HG02798 (cell line): Measurements from ENCODE around the gene HSPB7.
A peak's percentile ranks its signal among the peaks of the same experiment; 100 is the strongest.
"Not testable (repeated sequence)": the region's sequence is repeated elsewhere in the genome, so short reads cannot be mapped to it uniquely, and the experiment has no call there.

Source experiments
- ATAC-seq: cut with Tn5 transposase; IDR thresholded peaks from one replicate; pipeline ENCODE4 v1.9.1; 2021; ENCODE audit warnings: mild to moderate bottlenecking; ENCODE audit not compliant: unreplicated experiment, poor library complexity

The HSPB7 gene

DNA sequence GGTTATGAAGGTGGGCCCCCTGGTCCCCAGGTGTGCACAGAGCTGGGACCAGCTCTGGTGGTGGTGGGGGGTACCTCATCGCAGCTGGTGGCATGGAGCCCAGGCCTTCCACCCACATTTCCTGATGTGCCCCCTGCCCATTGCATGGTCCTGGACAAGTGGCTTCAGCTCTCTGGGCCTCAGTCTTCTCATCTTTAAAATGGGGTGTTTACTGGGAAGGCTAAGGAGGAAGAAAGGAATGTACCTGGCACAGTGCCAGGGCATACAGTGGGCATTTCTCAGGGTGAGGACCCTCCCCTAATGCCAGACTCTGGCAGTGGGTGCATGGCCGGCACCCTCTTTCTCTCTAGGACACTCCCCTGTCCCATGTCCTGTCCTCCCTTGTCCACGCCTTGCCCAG lies 33.2 kb upstream of the HSPB7 start:
- ATAC-seq = no peak

DNA sequence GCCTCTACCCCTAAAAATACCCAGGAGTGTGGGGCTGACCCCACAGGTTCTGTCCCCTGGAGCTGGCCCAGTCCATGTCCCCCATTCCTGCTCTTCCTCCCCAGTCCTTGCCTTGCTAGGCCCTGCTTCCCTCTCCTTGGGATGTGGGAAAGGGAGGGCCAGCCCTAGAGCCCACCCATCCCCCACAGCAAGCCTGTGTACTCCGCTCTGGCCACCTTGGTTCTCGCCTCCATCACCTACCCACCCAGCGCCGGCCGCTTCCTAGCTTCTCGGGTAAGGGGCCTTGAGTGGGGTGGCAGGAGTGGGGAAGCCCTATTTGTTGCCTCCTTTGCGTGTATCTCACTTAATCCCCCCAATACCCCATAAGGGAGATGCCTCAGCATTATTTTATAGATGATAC lies 32.5 kb upstream of the HSPB7 start:
- ATAC-seq = no peak

DNA sequence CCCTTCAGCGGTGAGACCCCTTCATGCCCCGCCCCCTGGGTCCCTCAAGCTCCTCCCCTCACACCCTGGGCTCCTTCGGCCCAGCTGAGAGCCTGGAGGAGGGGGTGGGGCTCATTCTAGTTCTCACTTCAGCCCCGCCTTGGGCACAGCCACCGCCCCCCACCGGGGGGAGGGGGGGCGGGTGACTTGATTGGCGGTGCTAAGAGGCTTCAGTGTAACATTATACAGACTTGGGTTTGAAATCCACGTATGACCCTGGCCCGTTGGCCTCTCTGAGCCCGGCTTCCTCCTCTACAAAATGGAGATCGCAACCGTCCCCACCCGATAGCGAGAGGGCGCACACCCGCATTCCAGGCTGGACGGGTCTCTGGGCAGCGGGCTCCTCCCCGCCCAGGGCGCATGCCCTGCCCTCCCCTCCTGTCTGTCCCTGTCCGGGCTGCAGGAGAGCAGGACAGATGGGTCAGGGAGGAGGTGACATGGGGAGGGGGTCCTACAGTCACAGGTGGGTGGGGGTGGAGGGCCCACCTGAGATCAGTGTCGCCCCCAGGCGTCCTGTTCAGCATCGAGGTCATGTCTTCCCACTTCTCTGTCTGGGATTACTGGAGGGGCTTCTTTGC lies 30.8 kb upstream of the HSPB7 start:
- ATAC-seq = no peak

DNA sequence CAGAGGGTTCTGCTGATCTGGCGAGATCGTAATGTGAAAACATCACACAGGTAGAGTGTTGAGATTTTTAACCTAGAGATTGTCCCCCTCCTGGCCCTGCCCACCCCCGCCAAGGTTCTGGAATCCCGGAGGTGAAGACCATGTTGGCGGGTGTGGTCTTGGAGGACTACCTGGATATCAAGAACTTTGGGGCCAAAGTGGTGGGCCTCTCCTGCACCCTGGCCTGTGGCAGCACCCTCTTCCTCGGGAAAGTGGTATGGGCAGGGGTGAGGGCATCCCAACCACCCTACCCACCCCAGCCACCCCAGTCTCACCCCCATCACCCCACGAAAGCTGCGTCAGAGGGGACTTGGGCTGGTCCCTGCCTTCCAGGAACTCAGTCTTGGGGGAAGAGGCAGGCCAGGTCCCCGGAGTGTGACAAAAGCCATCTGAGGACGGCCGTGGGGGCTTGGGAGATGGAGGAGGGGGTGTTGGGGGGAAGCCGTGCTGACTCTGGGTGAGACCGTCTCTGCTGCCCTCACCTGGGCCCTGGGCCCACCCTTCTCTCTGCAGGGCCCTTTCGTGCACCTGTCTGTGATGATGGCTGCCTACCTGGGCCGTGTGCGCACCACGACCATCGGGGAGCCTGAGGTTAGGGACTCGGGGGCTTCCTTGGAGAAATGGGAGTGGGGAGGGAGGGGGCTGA lies 30.1 kb upstream of the HSPB7 start:
- no peak for ATAC-seq

DNA sequence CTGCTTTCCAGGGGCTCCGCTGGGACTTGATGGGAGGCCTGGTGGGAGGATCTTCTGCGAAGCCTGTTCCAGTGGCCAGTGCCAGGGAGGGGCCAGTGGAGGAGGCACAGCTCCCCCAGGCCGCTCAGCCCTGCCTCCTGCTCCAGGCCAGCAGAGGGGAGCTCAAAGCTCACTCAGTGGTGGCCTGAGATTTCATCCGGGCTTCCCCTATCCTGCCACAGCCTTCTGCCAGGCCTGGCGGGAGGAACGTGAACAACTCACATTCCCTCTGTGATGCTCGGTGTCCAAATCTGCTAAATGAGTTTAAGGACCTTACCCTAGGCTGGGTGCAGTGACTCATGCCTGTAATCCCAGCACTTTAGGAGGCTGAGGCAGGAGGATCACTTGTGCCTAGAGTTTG lies 29.0 kb upstream of the HSPB7 start:
- no peak for ATAC-seq

DNA sequence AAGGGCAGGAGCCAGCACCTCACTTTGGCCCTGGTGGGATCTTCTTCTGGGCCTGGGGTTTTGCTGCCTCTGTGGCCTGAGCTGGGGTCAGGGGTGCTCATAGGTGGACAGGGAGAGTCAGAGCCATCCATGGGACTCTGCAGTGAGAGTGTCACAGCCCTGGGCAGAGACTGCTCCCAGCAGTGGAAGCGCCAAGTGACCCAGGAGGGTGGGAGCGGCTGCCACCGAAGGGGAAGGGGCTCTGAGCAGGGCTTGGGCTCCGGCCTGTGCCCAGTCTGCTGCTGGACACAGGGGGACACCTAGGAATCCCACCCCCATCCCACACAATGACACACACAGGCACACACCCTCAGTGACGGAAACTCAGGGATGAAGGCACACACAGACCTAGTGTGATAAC lies 26.1 kb upstream of the HSPB7 start:
- no peak for ATAC-seq

DNA sequence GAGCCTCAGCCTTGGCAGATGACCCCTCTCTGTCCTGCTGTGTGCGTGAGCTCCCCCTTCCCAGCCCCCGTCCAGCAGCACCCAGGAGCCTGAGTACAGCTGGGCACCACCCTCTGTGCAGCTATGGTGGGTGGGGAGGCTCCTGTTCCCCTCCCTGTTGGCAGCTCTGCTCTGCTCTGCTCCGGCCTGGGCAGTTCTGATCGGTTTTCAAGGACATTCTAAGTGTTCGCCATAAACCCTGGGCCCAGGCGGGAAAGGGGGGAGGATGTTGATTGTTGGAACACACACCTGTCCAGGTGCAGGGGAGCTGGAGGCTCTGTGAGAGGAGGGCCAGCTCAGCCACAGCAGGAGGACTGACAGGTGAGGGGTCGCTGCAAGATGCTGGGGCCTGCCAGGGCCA lies 25.7 kb upstream of the HSPB7 start, which contains the start of gene CLCNKB:
Gene CLCNKB, plus strand, starts transcription at position 262 of the 400 bp plus-strand sequence. CDS start 711 bp downstream, outside the sequence.
- no peak for ATAC-seq

DNA sequence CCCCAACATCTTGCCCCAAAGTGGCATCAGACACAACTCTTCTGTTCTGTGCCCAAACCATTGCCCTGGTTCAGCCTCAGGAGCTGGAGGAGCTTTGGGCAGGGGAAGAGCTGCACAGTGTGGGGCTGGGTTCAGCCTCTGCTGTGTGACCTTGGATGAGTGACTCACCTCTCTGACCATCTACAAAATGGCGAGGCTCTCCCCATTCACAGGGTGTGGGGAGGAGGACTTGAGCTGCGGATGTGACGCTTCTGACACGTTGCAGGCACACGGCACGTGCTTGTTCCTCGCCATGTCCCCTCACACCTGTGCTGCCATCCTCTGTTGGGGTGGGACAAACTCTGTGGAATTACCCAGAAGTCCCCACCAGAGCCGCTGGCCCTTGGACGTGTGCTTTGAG lies 24.8 kb upstream of the HSPB7 start:
- ATAC-seq = not testable (repeated sequence)

DNA sequence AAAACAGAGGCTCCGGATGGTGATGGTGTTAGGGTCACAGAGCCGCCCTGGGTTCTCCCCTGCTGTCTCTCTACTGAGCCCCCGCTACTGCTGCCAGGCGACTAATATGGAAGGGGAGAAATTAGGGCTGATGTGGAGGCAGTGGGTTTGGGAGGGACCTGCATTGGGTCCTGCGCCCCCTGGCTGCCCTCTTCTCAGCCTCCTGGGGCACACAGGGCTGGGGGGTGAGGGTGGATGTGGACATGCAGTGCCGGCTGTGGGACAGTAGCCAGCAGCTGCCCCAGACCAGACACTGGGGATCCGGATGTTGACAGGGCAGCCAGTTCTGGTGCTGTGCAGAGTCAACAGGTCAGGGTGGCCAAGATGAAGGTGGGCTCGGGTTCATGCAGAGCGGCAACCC lies 24.3 kb upstream of the HSPB7 start:
- ATAC-seq = no peak

DNA sequence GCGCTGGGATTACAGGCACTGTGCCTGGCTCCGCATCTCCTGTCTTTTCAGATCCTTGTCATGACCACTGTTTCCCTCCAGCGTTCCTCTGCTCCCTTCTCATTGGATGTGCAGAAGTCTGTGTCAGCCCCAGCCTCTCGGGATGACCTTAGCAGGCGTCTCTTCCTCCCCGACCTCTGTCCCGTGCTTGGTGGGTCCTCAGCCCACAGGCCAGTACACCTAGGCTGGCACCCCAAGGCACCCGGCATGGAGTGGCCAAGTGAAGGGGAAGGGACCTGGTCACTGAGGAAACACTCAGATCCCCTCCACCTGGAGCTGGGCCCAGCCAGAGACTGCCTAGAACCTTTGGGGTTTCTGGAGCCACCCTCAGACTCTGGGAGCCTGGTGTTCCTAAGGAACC lies 23.4 kb upstream of the HSPB7 start:
- ATAC-seq = no peak

DNA sequence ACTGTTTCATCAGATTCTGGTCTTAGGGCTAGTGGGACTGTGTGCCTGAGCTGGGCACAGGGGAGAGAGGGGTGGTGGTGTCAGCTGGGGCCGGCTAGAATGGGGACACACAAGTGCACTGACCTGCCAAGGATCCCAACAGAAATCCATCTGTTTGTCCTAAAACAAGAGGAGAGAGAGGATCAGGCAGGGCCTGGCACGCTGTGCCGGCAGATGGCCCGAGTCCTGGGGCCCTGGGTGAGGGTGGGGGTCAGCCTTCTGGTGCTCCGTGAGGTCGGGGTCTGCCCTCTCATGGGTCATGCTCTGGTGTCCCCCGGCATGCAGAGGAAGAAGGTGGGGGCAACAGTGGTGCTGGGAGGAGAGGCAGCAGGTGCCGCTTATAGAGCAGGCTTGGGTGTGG lies 22.0 kb upstream of the HSPB7 start:
- ATAC-seq = not testable (repeated sequence)

DNA sequence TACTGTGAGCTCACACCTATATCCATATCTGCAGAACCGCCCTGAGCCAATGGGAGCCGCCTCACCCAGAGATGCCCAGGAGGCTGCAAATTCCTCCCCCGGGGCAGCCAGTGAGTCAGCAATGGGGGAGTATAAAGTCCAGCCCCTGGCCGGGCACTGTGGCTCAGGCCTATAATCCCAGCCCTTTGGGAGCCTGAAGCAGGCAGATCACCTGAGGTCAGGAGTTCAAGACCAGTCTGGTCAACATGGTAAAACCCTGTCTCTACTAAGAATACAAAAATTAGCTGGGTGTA lies 20.7 kb upstream of the HSPB7 start:
- no peak for ATAC-seq

DNA sequence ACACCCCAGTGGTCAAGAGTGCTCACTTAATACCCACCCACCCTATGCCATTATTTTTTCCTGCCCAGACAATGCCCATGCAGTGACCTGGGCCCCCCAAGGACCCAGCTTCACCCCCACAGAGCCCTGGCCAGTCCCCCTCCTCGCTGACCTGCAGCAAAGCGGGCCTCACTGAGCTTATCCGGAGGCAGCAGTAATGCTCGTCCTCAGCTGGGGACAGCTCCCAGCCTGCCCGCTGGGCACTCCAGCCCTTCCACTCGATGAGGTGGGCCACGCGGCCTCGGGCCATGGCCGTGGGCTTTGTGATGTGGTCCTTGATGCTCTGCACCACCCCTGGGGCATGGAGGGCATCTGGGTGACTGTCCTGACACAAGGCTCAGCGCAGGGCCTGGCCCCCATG lies 18.6 kb upstream of the HSPB7 start:
- not testable (repeated sequence) for ATAC-seq

DNA sequence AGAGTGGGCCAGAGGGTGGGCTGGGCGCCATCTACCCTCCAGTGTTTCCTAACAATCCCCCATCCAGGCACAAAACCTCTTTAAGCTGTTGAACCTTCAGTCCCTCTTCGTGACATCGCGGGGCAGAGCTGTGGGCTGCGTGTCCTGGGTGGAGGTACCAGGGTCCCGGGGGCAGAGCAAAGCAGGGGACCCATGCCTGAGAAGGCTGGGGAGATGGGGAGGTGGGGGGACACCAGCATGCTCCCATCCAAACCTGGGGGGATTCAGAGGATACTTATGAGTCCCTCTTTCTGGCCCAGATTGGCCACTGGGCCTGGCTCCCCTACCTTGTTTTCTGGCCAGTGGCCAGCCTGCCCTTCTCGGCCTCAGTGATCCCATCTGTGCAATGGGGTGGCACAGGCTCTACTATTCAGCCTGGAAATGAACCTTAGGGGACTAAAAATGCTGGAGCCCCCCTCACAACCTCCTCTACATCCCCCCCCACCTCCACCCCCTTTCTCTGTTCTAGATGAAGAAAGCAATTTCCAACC lies 15.3 kb upstream of the HSPB7 start:
- ATAC-seq = not testable (repeated sequence)

DNA sequence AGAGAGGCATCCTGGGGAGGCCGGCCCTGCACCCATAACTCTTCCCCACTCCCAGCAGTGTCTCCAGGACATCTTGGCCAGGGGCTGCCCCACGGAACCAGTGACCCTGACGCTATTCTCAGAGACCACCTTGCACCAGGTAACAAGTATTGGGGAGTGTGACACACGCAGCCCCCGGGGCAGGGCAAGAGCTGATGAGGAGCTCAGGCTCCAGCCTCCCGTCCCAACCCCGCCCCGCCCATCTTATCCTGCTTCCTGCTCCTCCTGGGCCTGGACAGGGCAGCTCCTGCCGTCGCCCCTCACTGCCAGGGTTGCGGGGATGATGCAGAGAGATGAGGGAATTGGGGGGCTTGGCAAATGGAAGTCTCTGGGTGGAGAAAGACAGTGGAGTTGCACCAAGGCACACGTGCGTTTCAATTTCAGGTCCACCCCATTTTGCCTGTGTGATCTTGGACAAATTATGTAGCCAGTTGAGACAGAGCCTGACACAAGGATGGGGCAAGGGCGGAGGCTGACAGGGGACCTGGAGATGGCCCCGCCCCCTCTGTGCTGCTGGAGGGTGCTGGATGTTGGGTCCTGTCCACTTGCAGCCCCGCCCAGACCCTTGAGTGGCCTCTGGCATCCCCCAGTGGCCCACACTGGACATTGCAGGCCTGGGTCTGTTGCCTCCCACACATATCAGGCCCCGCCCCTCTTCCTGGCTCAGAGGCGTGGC lies 14.7 kb upstream of the HSPB7 start:
- ATAC-seq = peak; percentile 70

DNA sequence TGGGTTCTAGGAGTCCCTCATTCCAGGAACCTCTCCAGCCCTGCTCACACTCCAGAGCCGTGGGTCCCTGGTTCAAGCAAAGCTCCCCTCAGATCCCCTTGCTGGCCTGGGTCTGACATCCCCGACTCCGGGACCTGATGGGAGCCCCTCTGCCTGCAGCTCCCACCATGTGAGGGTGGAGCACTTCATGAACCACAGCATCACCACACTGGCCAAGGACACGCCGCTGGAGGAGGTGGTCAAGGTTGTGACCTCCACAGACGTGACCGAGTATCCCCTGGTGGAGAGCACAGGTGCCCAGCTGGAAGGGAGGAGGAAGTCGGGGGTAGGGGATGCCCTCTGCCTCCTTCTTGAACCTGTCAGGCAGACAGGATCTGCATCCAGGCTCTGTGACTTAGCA lies 13.7 kb upstream of the HSPB7 start:
- ATAC-seq = no peak

DNA sequence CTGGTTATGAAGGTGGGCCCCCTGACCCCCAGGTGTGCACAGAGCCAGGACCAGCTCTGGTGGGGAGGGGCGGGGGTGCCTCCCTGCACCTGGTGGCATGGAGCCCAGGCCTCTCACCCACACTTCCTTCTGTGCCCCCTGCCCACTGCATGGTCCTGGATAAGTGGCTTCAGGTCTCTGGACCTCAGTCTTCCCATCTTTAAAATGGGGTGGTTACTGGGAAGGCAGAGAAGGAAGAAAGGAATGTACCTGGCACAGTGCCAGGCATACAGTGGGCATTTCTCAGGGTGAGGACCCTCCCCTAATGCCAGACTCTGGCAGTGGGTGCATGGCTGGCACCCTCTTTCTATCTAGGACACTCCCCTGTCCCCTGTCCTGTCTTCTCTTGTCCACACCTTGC lies 11.4 kb upstream of the HSPB7 start:
- ATAC-seq = no peak

DNA sequence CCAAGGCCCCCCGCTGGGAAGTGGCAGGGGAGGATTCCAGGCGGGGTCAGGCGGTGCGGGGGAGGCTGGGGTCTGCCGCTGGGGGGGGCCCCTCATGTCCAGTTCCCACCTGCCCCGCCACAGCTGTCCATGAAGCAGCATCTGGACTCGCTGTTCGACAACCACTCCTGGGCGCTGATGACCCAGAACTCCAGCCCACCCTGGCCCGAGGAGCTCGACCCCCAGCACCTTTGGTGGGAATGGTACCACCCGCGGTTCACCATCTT lies 11.1 kb upstream of the HSPB7 start:
- not testable (repeated sequence) for ATAC-seq

DNA sequence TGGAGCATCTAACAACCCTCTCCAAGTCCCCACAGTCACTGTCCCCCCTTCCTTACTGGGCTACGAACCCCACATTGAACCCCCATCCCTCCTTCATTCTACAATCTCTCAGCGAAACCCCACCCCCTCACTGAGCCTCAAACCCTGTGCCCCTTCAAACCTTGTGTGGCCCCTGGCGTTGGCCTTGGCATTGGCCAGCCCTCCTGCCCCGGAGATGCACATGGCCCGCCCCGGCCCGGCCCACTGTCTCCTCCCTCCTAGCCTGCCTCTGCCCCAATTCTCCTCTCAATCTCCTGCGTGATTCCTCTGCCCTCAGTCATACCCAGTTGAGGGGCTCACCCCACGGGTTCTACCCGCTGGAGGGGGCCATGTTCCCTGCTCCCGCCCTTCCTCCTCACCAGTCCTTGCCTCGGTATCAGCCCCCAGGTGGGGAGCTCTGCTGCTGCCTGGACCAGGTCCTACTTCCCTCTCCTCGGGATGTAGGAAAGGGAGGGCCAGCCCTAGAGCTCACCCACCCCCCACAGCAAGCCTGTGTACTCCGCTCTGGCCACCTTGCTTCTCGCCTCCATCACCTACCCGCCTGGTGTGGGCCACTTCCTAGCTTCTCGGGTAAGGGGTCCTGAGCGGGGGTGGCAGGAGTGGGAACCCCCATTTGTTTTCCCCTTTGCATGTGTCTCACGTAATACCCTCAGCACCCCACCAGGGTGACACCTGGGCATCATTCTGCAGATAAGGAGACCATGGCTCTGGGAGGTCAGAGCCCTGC lies 10.6 kb upstream of the HSPB7 start:
- ATAC-seq = no peak

DNA sequence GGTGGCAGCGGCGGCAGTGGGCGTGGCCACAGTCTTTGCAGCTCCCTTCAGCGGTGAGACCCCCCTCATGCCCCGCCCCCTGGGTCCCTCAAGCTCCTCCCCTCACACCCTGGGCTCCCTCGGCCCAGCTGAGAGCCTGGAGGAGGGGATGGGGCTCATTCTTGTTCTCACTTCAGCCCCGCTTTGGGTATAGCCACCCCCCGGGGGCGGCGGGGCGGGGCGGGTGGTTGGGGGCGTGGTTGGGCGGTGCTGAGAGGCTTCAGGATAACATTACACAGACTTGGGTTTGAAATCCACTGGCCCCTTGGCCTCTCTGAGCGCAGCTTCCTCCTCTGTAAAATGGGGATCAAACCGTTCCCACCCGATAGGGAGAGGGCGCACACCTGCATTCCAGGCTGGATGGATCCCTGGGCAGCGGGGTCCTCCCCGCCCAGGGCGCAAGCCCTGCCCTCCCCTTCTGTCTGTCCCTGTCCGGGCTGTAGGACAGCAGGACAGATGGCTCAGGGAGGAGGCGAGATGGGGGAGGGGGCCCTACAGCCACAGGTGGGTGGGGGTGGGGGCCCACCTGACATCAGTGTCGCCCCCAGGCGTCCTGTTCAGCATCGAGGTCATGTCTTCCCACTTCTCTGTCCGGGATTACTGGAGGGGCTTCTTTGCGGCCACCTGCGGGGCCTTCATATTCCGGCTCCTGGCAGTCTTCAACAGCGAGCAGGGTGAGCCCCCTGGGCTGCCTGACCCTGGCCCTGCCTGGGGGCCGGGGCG lies 9.1 kb upstream of the HSPB7 start:
- ATAC-seq = no peak
